ENCODE results near the gene JAKMIP2.

Gene JAKMIP2

GRCh38 chr5:147552897-147553296 lies 229.6 kb downstream of the JAKMIP2 start:
- no peak for DNase-seq

GRCh38 chr5:147551677-147552076 lies 230.9 kb downstream of the JAKMIP2 start:
- DNase-seq: no peak

GRCh38 chr5:147547730-147548129 lies 234.8 kb downstream of the JAKMIP2 start:
- no peak for DNase-seq

GRCh38 chr5:147544556-147544955 lies 238.0 kb downstream of the JAKMIP2 start:
- DNase-seq: no peak

GRCh38 chr5:147539053-147539452 lies 243.5 kb downstream of the JAKMIP2 start:
- DNase-seq: no peak

- no peak for DNase-seq
Observed at GRCh38 chr5:147538236-147538635, 244.3 kb downstream of the JAKMIP2 start.

Measured in DMS153 (cell line).